Cardiac fibroblast (primary cell): Measurements from ENCODE around the gene C9orf40.
A peak's percentile ranks its signal among the peaks of the same experiment; 100 is the strongest.

Experiments
- DNase-seq, 2 donors: peaks; one replicate each; pipeline versions ENCODE4 v3.0.0 to v3.0.0-alpha.2; 2010; ENCODE audit warnings: low read depth in 2 of 2
- H3K4me3 ChIP-seq, 2 donors: replicated peaks in 1 of 2; 1 replicate in 1 of 2; 2 replicates in 1 of 2; pipeline ENCODE4 v1.5.1; 2011; ENCODE audit warnings: low read depth in 2 of 2, low read length in 2 of 2, mild to moderate bottlenecking in 2 of 2, moderate library complexity in 1 of 2
- TF ChIP-seq, protein P1 (sequence below): IDR thresholded peaks from one replicate; pipeline ENCODE4 v1.5.1; 2011; ENCODE audit warnings: low read depth, mild to moderate bottlenecking, low read length, inconsistent platforms

C9orf40 gene

DNA sequence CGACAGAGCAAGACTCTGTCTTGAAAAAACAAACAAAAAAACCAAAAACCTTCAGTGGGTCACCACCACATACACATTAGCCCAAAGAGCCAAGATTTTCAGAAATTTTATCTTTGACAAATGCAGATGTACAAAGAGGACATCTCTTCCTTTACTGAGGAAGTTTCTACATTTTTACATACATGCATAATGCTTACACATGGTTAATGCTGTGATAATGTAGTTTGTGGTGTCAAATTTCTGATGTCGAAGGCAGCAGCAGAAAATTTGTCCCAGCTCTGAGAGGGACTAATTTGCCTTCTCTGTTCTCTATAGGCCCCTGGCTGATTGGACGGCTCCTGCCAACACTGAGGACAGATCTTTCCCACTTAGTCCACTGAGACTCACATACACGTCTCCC lies 24.6 kb upstream of the C9orf40 start:
- DNase-seq, result no peak
- H3K4me3 ChIP-seq, result no peak overlapping the region
- TF ChIP-seq, protein P1, sequence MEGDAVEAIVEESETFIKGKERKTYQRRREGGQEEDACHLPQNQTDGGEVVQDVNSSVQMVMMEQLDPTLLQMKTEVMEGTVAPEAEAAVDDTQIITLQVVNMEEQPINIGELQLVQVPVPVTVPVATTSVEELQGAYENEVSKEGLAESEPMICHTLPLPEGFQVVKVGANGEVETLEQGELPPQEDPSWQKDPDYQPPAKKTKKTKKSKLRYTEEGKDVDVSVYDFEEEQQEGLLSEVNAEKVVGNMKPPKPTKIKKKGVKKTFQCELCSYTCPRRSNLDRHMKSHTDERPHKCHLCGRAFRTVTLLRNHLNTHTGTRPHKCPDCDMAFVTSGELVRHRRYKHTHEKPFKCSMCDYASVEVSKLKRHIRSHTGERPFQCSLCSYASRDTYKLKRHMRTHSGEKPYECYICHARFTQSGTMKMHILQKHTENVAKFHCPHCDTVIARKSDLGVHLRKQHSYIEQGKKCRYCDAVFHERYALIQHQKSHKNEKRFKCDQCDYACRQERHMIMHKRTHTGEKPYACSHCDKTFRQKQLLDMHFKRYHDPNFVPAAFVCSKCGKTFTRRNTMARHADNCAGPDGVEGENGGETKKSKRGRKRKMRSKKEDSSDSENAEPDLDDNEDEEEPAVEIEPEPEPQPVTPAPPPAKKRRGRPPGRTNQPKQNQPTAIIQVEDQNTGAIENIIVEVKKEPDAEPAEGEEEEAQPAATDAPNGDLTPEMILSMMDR, result no peak

DNA sequence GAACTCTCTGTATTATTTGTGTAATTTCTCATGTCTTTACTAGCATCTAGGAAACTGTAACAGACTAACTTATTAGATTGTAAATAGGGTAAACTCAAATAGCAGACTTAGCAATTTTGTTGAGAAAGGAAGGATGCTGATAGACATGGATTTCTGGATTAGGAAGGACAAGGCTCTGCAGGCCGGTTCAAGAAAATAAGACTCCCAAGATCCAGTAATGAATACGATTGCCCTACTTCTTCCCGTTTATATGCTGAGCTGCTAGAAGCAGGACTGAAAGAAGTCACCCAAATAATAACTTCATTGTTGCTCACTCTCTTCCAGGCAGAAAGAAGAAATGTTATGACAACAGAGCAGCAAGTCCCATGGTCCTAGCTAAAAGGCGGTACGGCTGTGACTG lies 22.8 kb upstream of the C9orf40 start:
- no peak for DNase-seq
- H3K4me3 ChIP-seq, result no peak overlapping the region
- TF ChIP-seq, protein P1, result no peak

DNA sequence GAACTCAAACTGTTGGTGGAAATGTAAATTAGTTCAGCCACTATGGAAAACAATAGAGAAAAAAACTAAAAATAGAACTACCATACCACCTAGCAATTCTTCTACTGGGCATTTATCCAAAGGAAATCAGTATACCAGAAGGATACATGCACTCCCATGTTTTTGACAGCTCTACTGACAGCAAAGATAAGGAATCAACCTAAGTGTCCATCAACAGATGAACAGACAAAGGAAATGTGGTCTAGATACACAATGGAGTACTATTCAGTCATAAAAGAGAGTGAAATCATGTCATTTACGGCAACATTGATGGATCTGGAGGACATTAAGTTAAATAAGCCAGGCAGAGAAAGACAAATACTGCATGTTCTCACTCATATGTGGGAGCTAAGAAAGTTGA lies 21.8 kb upstream of the C9orf40 start:
- no peak for DNase-seq
- TF ChIP-seq, protein P1, result no peak
- no peak overlapping the region for H3K4me3 ChIP-seq

DNA sequence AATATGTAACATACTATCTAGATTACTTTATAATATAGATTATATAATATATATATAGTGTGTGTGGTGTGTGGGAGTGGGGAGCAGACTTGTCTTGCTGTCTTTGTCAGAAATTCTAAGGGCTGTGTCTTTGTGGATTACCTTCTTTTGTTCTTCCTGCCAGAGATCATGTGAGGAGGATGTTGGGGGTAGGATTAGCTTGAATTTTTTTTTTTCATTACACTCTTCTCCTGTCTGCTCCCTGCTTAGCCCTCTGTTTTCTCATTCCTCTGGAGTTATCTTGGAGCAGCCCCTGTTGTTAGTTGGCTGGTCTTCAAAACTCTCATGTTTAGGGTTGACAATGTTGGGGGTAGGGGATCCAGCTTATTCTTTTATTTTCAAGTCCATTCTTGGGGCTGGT lies 21.0 kb upstream of the C9orf40 start:
- H3K4me3 ChIP-seq, result no peak overlapping the region
- no peak for DNase-seq
- TF ChIP-seq, protein P1, result no peak

DNA sequence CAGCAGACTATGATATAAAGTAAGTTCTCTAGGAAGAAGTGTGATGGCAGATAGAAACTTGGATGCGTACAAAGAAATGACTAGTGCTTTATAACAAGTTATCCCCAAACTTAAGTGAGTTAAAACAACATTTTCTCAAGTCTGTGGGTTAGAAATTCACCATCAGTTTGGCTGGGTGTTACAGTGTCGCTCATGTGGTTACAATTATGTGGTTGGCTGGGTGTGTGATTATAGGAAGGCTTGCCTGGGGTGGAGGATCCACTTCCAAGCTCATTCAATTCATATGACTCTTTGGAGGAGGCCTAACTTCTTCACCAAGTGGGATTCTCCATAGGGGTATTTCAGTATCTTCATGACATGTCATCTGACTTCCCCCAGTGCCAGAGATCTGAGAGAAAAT lies 10.3 kb upstream of the C9orf40 start:
- DNase-seq, result no peak
- TF ChIP-seq, protein P1, result no peak
- H3K4me3 ChIP-seq, result no peak overlapping the region

DNA sequence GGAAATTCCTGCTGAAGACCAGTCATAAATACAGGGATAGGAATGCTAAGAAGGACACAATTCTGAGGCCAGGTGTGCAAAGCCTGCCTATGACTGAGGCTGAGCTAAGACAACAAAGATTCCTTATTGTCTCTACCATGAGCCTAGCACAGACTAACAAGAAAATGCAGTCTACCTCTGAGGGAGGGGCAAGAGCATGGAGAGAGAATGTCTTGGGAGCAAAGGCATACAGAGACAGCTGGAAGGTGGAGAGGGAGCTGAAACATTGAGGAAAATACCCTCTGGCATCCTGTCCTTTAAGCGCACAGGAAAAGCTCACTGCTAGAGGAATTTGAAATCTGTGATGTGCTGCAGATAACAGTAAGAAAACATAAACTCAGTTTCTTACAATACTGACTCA lies 8.8 kb upstream of the C9orf40 start:
- DNase-seq, result no peak

DNA sequence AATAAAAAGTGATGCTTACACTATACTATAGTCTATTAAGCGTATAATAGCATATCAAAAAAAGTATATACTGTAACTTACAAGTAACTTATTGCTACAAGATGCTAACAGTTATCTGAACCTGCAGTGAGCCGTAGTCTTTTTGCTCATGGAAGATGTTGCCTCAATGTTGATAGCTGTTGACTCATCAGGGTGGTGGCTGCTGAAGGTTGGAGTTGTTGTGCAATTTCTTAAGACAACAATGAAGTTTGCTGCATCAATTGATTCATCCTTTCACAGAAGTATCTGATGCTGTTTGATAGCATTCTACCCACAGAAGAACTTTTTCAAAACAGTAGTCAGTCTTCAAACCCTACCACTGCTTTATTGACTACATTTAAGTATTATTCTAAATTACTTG lies 7.8 kb upstream of the C9orf40 start:
- TF ChIP-seq, protein P1, result no peak
- H3K4me3 ChIP-seq, result no peak overlapping the region
- DNase-seq, result peak; percentile 41 to 88

More for the DNA sequence above, 8.8 kb upstream of the C9orf40 start:
- H3K4me3 ChIP-seq, result no peak overlapping the region
- TF ChIP-seq, protein P1, result no peak
